Stimulated activated naive B cell treated with anti-CD40 and anti-IgM and Interleukin-4, amounts not matched to agents 10 μg/mL and 1 μg/mL and 100 μg/mL, for 72 hours (primary cell): Measurements from ENCODE around the gene AFP.

Experiments
- ATAC-seq, 2 donors: fragments of 150-1000 bp; cut with Tn5 transposase; replicated peaks; 2 replicates each; pipeline ENCODE4 v1.10.0; 2021; ENCODE audit warnings: moderate library complexity in 1 of 2
- DNase-seq: peaks from one replicate; pipeline ENCODE4 v3.0.0; 2021
- H3K27ac Mint-ChIP-seq: one replicate; pipeline ENCODE4 v1.8.0; 2022; ENCODE audit warnings: mild to moderate bottlenecking, mixed read lengths
- H3K27me3 Mint-ChIP-seq, 2 donors: one replicate each; pipeline ENCODE4 v1.8.0; 2022; ENCODE audit warnings: mixed read lengths in 2 of 2
- H3K36me3 Mint-ChIP-seq, 2 donors: one replicate each; pipeline ENCODE4 v1.8.0; 2022; ENCODE audit warnings: mixed read lengths in 2 of 2, mild to moderate bottlenecking in 1 of 2
- H3K4me1 Mint-ChIP-seq, 2 donors: one replicate each; pipeline ENCODE4 v1.8.0; 2022; ENCODE audit warnings: mixed read lengths in 2 of 2, mild to moderate bottlenecking in 1 of 2
- H3K4me3 Mint-ChIP-seq, 2 donors: one replicate each; pipeline ENCODE4 v1.8.0; 2022; ENCODE audit warnings: mild to moderate bottlenecking in 2 of 2, mixed read lengths in 2 of 2, moderate library complexity in 1 of 2
- H3K9me3 Mint-ChIP-seq, 2 donors: one replicate each; pipeline ENCODE4 v1.8.0; 2022; ENCODE audit warnings: mixed read lengths in 2 of 2, mild to moderate bottlenecking in 1 of 2

Gene AFP

DNA sequence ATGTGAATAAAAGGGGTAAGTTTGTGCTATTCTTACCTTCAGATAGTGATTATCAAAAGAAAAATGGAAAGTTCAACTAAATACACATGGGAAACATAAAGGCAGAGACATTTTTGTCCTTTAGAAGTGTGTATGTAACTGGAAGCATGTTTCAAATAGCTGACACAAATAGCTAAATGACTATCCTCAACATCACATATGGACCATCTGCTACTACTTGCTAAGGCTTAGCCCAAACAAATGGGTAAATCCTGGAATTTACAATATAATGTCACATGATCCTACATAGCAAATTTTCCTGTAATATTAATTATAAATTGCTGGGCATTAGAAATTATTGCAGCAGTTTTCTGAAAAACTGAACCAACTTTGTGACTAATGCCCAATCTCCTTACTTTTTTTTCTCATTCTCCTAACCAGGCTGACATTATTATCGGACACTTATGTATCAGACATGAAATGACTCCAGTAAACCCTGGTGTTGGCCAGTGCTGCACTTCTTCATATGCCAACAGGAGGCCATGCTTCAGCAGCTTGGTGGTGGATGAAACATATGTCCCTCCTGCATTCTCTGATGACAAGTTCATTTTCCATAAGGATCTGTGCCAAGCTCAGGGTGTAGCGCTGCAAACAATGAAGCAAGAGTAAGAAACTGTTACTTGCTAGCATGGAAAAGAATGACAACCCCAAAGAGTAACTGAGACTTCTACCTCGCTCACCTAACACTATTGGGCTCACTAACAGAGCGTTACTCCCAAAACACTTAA, 16.1 kb downstream of the AFP start:
- no peak for ATAC-seq
- no peak for DNase-seq
- H3K4me3 Mint-ChIP-seq, result no peak overlapping the region
- no peaks in the 10 kb centered on the region for H3K9me3 Mint-ChIP-seq
- H3K4me1 Mint-ChIP-seq, result no peaks in the 10 kb centered on the region
- no peak overlapping the region for H3K27ac Mint-ChIP-seq
- peaks cover 0 to 17% of the 10 kb centered on the region in 2 donors for H3K27me3 Mint-ChIP-seq
- H3K36me3 Mint-ChIP-seq, result no peaks in the 10 kb centered on the region

DNA sequence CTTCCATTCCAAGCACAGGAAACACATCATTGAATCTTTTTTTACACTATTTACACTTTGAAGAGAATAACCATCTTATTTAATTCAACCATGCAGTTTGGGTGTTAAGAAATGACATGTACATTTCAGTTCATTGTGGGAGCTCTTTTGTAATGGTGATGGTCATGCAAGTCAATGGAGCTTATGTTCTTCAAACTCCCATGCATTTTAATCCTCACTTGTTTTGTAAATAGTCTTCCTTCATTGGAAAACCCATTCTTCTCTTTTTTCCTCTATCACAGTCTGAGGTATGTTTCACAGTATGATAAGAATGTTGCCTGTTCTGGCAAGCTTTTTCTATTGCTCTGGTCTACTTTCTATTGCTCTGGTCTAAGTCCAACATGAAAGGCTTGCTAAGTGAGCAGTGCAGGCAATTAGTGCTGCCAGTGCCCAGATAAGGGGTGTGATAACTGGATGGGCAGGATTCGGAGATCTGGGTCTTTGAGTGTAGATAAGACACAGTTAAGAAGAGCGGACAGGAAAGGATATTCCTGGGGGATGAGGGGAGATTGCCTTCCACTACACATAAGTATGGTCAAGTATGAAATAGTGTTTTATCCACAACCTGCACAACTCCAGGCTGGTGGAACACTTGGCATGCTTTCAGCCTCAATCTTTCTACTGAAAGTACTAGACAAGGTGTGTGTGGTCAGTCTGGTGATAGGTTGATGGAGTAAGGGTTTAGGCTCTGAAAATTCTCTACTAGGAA, 17.1 kb downstream of the AFP start:
- Mint-ChIP-seq H3K36me3 (no peaks in the 10 kb centered on the region), H3K4me1 (no peaks in the 10 kb centered on the region), H3K27ac (no peak overlapping the region), H3K4me3 (no peak overlapping the region), H3K9me3 (no peaks in the 10 kb centered on the region), H3K27me3 (peaks cover 6 to 12% of the 10 kb centered on the region in 2 donors)
- no peak for DNase-seq
- ATAC-seq, result no peak

DNA sequence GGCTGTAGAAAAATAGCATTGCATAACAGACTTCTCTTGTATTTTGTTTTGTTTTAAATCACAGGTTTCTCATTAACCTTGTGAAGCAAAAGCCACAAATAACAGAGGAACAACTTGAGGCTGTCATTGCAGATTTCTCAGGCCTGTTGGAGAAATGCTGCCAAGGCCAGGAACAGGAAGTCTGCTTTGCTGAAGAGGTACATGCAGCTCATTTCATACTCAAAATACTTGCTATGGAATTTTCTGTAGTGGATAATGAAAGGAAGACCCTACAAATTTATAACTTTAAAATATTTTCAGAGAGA, 17.6 kb downstream of the AFP start:
- H3K36me3 Mint-ChIP-seq, result no peaks in the 10 kb centered on the region
- H3K4me1 Mint-ChIP-seq, result no peaks in the 10 kb centered on the region
- no peaks in the 10 kb centered on the region for H3K9me3 Mint-ChIP-seq
- no peak overlapping the region for H3K27ac Mint-ChIP-seq
- ATAC-seq (no peak), DNase-seq (no peak)
- H3K4me3 Mint-ChIP-seq, result no peak overlapping the region
- peaks cover 6 to 12% of the 10 kb centered on the region in 2 donors for H3K27me3 Mint-ChIP-seq

DNA sequence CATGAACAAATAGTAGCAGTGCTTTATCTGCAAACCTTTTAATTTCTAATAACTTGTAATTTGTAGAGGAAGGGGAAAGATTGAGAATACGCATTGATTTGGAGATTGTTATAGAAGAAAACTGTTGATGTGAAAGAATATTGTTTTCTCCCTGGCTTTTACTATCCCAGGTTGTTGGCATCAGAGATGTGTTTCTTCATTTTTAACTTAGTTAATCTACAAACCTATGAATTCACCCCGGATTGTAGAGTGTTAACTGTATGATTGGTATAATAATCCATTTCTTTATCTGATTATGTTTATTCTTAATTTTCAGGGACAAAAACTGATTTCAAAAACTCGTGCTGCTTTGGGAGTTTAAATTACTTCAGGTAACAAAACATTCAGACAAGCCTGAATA, 18.9 kb downstream of the AFP start:
- ATAC-seq (no peak), DNase-seq (no peak)
- Mint-ChIP-seq H3K9me3 (no peaks in the 10 kb centered on the region), H3K4me3 (no peak overlapping the region), H3K27ac (no peak overlapping the region), H3K4me1 (no peaks in the 10 kb centered on the region), H3K36me3 (no peaks in the 10 kb centered on the region), H3K27me3 (peaks cover 6 to 12% of the 10 kb centered on the region in 2 donors)

DNA sequence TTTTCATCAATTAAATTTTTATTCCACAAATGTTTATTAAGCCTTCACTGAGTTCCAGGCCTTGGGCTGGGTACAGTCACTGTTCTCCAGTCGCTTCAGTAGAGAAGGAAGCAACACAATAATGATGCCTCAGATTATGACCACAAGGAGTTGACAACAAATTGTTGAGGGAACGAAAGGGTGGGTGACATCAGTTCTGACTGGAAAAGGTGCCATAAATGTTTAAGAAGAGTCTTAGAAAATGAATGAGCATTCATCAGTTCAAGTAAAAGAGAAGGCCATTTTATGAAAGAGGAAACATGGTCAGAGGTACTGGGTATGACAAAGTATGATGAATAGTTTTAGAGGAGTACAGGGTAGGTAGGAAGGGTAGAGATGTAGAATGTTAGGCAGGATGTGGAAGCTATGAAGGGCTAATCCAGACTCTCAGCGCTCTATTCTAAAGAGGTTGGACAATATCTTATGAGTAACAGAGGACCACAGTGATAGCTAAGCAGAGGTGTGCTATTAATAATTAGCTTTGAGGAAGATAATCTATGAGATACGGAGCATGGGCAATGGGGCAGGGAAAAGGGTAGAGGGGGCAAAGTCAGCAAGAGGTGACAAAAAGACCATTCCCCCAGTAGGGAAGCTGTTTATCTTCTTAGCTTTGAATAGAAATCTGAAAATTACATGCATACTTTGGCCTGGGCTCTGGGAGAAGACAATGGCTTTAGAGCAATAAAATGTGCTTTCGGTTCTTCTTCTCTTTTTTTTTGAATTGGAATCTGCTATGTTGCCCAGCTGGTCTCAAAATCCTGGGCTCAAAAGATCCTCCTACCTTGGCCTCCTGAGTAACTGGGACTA, 20.4 kb downstream of the AFP start:
- H3K27me3 Mint-ChIP-seq, result peaks cover 12 to 16% of the 10 kb centered on the region in 2 donors
- H3K36me3 Mint-ChIP-seq, result no peaks in the 10 kb centered on the region
- H3K4me3 Mint-ChIP-seq, result no peak overlapping the region
- no peaks in the 10 kb centered on the region for H3K9me3 Mint-ChIP-seq
- no peak overlapping the region for H3K27ac Mint-ChIP-seq
- ATAC-seq, result no peak
- no peak for DNase-seq
- no peaks in the 10 kb centered on the region for H3K4me1 Mint-ChIP-seq

DNA sequence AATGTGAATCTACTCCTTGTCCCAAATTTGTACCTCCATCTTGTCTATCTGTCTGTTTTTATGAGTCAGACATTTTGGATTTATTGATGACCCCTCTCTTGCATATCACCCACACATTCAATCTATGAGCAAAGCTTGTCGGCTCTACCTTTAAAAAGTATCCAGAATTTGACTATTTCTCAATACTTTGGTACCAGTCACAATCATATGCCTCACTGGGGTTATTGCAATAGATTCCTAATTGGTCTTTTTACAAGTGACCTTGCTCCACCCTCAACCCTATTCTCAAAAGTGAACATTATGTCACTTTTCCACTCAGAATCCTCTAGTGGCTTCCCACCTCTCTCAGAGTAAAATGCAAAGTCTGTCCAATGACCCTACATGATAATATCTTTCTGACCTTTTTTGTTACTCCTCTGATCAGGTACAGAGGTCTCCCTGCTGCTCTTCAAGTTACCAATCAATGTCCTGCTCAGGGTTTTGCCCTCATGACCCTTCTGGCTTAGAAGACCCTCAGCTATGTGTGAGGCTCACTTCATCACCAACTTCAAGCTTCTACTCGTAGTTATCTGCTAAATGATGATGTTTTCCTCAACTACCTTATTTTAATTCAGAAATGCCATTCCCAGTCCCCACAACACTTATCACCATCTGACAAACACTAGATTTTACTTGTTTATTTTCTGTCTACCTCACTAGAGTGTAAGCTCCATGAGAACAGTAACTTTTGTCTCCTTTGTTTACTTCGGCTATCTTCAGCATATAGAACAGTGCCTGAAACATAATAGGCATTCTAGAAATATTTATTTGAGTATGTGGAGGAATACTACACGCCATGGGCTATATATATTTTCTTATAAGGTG, 22.4 kb downstream of the AFP start:
- Mint-ChIP-seq H3K4me1 (no peaks in the 10 kb centered on the region), H3K27ac (no peak overlapping the region), H3K9me3 (no peaks in the 10 kb centered on the region), H3K36me3 (no peaks in the 10 kb centered on the region), H3K4me3 (no peak overlapping the region), H3K27me3 (peaks cover 9 to 12% of the 10 kb centered on the region in 2 donors)
- ATAC-seq (no peak), DNase-seq (no peak)

DNA sequence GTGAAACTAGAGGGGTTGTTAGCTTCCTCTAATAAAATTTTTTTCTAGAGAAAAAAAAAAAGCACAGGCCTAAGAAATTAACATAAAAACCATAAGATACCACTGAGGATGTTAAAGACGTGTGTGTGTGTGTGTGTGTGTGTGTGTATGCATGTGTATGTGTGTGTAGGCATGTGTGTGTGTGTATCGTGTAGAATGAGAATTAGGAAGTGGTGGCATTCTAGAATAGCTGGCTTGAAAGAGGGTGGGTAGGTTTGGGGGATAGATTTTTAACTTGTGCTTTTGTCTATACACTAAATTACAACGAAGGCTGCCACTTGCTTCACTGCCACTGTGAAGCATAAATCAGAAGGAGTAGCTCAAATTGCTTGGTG, 23.0 kb downstream of the AFP start:
- Mint-ChIP-seq H3K36me3 (no peaks in the 10 kb centered on the region), H3K9me3 (no peaks in the 10 kb centered on the region), H3K27ac (no peak overlapping the region), H3K27me3 (peaks cover 9 to 12% of the 10 kb centered on the region in 2 donors), H3K4me3 (no peak overlapping the region), H3K4me1 (no peaks in the 10 kb centered on the region)
- ATAC-seq (no peak), DNase-seq (no peak)

DNA sequence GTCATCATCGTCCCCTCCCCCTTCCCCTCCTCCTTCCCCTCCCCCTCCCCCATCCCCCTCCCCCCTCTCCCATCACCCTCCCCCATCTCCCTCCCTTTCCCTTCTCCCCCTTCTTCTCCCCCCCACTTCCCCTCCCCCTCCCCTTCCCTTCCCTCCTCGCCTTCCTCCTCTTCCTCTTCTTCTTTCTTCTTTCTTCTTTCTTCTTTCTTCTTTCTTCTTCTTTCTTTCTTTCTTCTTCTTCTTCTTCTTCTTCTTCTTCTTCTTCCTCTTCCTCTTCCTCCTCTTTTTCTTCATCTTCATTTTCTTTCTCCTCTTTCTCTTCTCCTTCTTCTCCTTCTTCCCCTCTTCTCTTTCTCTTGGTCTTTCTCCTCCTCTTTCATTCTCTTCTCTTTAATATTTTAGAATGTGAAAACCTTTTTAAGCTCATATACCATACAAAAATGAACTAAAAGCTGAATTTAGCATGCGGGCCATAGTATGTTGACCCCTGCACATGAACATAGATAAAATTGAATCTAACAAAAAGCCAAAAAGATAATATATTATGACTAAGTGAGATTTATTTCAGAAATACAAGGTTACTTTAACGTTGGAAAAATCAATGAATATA, 25.0 kb downstream of the AFP start:
- H3K9me3 Mint-ChIP-seq, result no peaks in the 10 kb centered on the region
- ATAC-seq (no peak), DNase-seq (no peak)
- H3K27ac Mint-ChIP-seq, result no peak overlapping the region
- H3K36me3 Mint-ChIP-seq, result no peaks in the 10 kb centered on the region
- H3K4me1 Mint-ChIP-seq, result no peaks in the 10 kb centered on the region
- no peak overlapping the region for H3K4me3 Mint-ChIP-seq
- H3K27me3 Mint-ChIP-seq, result peaks cover 9 to 17% of the 10 kb centered on the region in 2 donors

DNA sequence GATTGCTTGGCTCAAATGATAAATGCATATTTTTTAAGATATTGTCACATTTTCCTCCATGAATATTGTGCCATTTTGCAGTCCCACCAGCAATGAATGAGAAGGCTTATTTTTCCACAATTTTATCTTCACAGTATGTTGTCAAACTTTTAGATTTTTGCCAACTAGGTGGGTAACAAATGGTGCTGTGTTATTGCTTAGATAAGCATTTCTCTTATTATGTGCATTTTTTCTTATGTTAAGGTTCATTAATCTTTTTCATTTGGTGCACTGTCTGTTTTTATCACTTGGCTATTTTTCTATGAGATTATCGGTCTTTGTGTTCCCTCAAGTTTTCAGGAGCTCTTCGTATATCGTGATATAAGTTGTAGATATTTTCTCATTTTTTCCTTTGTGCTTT, 32.1 kb downstream of the AFP start:
- peaks cover 9% of the 10 kb centered on the region in 2 donors for H3K9me3 Mint-ChIP-seq
- no peak overlapping the region for H3K27ac Mint-ChIP-seq
- ATAC-seq, result no peak
- H3K4me3 Mint-ChIP-seq, result no peak overlapping the region
- H3K4me1 Mint-ChIP-seq, result no peaks in the 10 kb centered on the region
- H3K27me3 Mint-ChIP-seq, result peaks cover 14 to 18% of the 10 kb centered on the region in 2 donors
- peaks cover 0 to 3% of the 10 kb centered on the region in 2 donors for H3K36me3 Mint-ChIP-seq
- no peak for DNase-seq

DNA sequence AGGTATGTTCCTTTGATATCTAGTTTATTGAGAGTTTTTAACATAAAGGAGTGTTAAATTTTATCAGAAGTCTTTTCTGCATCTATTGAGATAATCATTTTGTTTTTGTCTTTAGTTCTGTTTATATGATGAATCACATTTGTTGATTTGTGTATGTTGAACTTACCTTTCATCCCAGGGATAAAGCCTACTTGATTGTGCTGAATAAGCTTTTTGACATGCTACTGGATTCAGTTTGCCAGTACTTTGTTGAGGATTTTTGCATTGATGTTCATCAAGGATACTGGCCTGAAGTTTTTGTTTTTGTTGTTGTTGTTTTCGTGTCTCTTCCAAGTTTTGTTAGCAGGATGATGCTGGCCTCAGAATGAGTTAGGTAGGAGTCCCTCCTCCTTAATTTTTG, 34.7 kb downstream of the AFP start:
- DNase-seq (no peak), ATAC-seq (no peak)
- H3K27ac Mint-ChIP-seq, result no peak overlapping the region
- H3K9me3 Mint-ChIP-seq, result peaks cover 19 to 23% of the 10 kb centered on the region in 2 donors
- peaks cover 17% of the 10 kb centered on the region in 2 donors for H3K27me3 Mint-ChIP-seq
- H3K4me3 Mint-ChIP-seq, result no peak overlapping the region
- peaks cover 0 to 3% of the 10 kb centered on the region in 2 donors for H3K36me3 Mint-ChIP-seq
- no peaks in the 10 kb centered on the region for H3K4me1 Mint-ChIP-seq

DNA sequence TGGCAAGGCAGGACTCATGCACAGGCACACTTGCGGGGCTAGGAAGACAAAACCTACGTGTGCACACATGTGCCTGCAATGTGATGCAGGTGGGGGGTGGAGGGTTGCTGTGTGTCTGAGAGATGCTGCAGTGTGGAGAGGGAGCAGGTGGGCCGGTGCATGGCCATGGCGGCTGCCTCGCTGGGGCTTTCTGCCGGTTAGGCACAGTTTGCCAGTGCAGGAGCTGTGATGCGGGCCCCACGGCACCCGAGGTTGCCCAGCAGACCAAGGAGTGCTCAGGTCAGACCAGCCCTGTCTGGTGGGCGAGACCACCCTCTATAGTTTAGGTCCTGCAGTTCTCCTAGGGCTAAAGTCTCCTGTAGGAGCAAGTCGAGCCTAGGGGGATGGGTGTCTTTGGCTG, 41.2 kb downstream of the AFP start:
- Mint-ChIP-seq H3K9me3 (peaks cover 20 to 25% of the 10 kb centered on the region in 2 donors), H3K4me1 (no peaks in the 10 kb centered on the region), H3K36me3 (peaks cover 0 to 3% of the 10 kb centered on the region in 2 donors), H3K27me3 (peaks cover 8 to 21% of the 10 kb centered on the region in 2 donors), H3K4me3 (no peak overlapping the region), H3K27ac (no peak overlapping the region)
- DNase-seq (no peak), ATAC-seq (no peak)

DNA sequence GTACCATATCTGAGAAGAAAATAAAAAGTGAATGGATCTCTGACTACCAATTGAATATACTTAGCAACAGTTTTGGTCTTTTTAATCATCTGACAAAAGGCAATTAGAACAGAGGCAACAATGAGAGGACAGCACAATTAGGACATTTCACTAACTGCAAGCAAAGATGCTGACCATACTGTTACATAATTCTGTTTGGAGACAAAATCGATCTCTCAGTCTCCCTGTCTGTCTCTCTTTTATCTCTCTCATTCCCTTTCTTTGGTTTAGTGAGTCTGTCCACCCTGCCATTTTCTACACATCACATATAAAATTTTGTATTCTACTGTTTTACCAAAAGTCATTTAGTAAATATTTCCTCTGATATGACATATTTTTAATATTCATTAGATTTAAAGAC, 43.3 kb downstream of the AFP start:
- Mint-ChIP-seq H3K4me1 (no peaks in the 10 kb centered on the region), H3K27me3 (peaks cover 0 to 12% of the 10 kb centered on the region in 2 donors), H3K4me3 (no peak overlapping the region), H3K36me3 (no peaks in the 10 kb centered on the region), H3K9me3 (peaks cover 8 to 11% of the 10 kb centered on the region in 2 donors), H3K27ac (no peak overlapping the region)
- DNase-seq, result no peak
- ATAC-seq, result no peak

DNA sequence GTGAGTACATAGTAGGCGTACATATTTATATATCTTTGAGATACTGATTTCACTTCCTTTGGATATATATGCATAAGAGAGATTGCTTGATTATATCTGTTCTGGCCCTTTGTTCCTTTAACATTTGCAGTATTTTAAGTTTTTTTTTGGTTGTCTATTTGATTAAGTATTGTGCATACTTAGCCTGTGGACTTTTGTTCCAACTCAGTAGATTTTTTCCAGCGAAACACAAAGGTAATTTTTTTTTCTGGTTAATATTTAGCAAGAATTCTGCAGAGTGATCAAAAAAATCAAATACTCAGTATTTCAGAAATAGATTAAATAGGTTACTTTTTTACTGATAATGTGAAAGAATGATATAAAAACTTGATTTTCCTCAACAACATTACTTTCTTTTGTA, 45.3 kb downstream of the AFP start, which contains the start of gene AFM:
Gene AFM (plus strand): TSS at position 388 of the 400 bp plus-strand sequence. CDS start 31 bp downstream, outside the sequence.
- Mint-ChIP-seq H3K27me3 (peaks cover 5 to 20% of the 10 kb centered on the region in 2 donors), H3K4me1 (no peaks in the 10 kb centered on the region), H3K4me3 (no peak within 1 kb of the TSS), H3K9me3 (peaks cover 0 to 1% of the 10 kb centered on the region in 2 donors), H3K36me3 (no peaks in the 10 kb centered on the region), H3K27ac (no peak within 1 kb of the TSS)
- ATAC-seq (no peak), DNase-seq (no peak)
